ENCODE measurements around the gene CHN1.

DNA sequence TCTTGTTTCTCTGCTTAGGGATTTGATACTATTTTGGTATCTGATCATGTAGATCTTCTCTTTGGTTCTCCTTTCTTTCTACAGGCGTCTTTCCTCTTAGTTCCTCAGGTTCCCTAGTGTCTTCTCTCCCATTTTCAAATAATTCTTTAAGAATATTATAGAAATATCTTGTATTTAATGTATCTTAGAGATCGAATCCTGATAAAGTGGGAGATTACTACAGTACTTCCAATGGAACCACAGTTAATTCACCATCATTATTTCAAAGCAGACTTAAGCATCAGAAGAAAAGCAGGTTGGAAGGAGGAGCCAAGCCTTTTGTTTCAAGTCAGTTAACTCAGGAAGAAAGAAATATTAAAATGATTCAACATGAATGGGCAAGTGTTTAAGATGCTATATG lies 1.1 kb upstream of the CHN1 start:
- TF ChIP-seq CTCF (IDR thresholded peaks at IDR 0.05; ENCODE audit: low read depth, low read length, poor library complexity, severe bottlenecking), result no peak
- TF ChIP-seq EZH2phosphoT487 (IDR thresholded peaks at IDR 0.05; ENCODE audit: borderline replicate concordance, low read length), result no peak
